ENCODE results near the gene RANBP9.

RANBP9 gene

GRCh38 chr6:13664703-13665352 lies 46.8 kb downstream of the RANBP9 start:
- TF ChIP-seq ZFX (IDR thresholded peaks at IDR 0.05) (no peak), CTCF (conservative IDR thresholded peaks at IDR 0.05) (no peak)
- no peak overlapping the region for H3K27ac ChIP-seq

- no peak overlapping the region for H3K27ac ChIP-seq
- TF ChIP-seq ZFX (IDR thresholded peaks at IDR 0.05) (no peak), CTCF (conservative IDR thresholded peaks at IDR 0.05) (no peak)
Measured at GRCh38 chr6:13663986-13664385, 47.6 kb downstream of the RANBP9 start.

GRCh38 chr6:13662651-13663334 lies 48.8 kb downstream of the RANBP9 start:
- H3K27ac ChIP-seq = no peak overlapping the region
- TF ChIP-seq CTCF (conservative IDR thresholded peaks at IDR 0.05) (no peak), ZFX (IDR thresholded peaks at IDR 0.05) (no peak)

- no peak overlapping the region for H3K27ac ChIP-seq
- TF ChIP-seq CTCF (conservative IDR thresholded peaks at IDR 0.05) = no peak
- no peak for TF ChIP-seq ZFX (IDR thresholded peaks at IDR 0.05)
Measured at GRCh38 chr6:13661647-13662046, 50.0 kb downstream of the RANBP9 start.

GRCh38 chr6:13660893-13661292 lies 50.7 kb downstream of the RANBP9 start:
- no peak for TF ChIP-seq ZFX (IDR thresholded peaks at IDR 0.05)
- TF ChIP-seq CTCF (conservative IDR thresholded peaks at IDR 0.05) = no peak

GRCh38 chr6:13660273-13660672 lies 51.4 kb downstream of the RANBP9 start:
- H3K27ac ChIP-seq = no peak overlapping the region

More at GRCh38 chr6:13660893-13661292, 50.7 kb downstream of the RANBP9 start:
- H3K27ac ChIP-seq = no peak overlapping the region

More at GRCh38 chr6:13660273-13660672, 51.4 kb downstream of the RANBP9 start:
- TF ChIP-seq CTCF (conservative IDR thresholded peaks at IDR 0.05) = no peak
- no peak for TF ChIP-seq ZFX (IDR thresholded peaks at IDR 0.05)

All from C4-2B (cell line).